Trophoblast cell (in vitro differentiated cells and primary cell): ENCODE measurements around the gene UBN1.
A peak's percentile ranks its signal among the peaks of the same experiment; 100 is the strongest.

Experiments used
- DNase-seq, 2 donors: peaks; one replicate each; pipeline ENCODE4 v3.0.0-alpha.2; 2016
- H2AFZ ChIP-seq: 2 replicates; pipeline ENCODE4 v1.6.1; 2013; ENCODE audit warnings: low read length, moderate library complexity, mild to moderate bottlenecking; ENCODE audit not compliant: insufficient read depth, poor library complexity
- H2AK5ac ChIP-seq: 2 replicates; pipeline ENCODE4 v1.6.1; 2013; ENCODE audit warnings: mild to moderate bottlenecking, low read length
- H2BK120ac ChIP-seq: 2 replicates; pipeline ENCODE4 v1.6.1; 2013; ENCODE audit warnings: low read length, mild to moderate bottlenecking, moderate library complexity; ENCODE audit not compliant: insufficient read depth, poor library complexity
- H2BK12ac ChIP-seq: 2 replicates; pipeline ENCODE4 v1.6.1; 2013; ENCODE audit warnings: mild to moderate bottlenecking, low read length, moderate library complexity
- H2BK5ac ChIP-seq: 2 replicates; pipeline ENCODE4 v1.6.1; 2013; ENCODE audit warnings: low read length, low read depth, moderate library complexity, mild to moderate bottlenecking; ENCODE audit not compliant: poor library complexity
- H3K14ac ChIP-seq: 2 replicates; pipeline ENCODE4 v1.6.1; 2013; ENCODE audit warnings: mild to moderate bottlenecking, low read length
- H3K18ac ChIP-seq: 2 replicates; pipeline ENCODE4 v1.6.1; 2013; ENCODE audit warnings: mild to moderate bottlenecking, low read length
- H3K23ac ChIP-seq: 2 replicates; pipeline ENCODE4 v1.6.1; 2013; ENCODE audit warnings: low read length
- H3K27ac ChIP-seq: 2 replicates; pipeline ENCODE4 v1.5.1; 2013; ENCODE audit warnings: low read depth, mild to moderate bottlenecking, inconsistent platforms, low read length, moderate library complexity
- H3K27me3 ChIP-seq: 2 replicates; pipeline ENCODE4 v1.6.1; 2013; ENCODE audit warnings: inconsistent platforms, mild to moderate bottlenecking, low read length, moderate library complexity; ENCODE audit not compliant: insufficient read depth
- H3K36me3 ChIP-seq, 2 experiments: 1 replicate in 1 of 2; 2 replicates in 1 of 2; pipeline ENCODE4 v1.6.1; 2013; ENCODE audit warnings: low read length in 2 of 2, mild to moderate bottlenecking in 2 of 2, moderate library complexity in 1 of 2; ENCODE audit not compliant: insufficient read depth in 2 of 2, control insufficient read depth in 1 of 2
- H3K4ac ChIP-seq: 2 replicates; pipeline ENCODE4 v1.6.1; 2013; ENCODE audit warnings: low read depth, mild to moderate bottlenecking, low read length, moderate library complexity
- H3K4me1 ChIP-seq, 2 experiments: 1 replicate in 1 of 2; 2 replicates in 1 of 2; pipeline ENCODE4 v1.6.1; 2013; ENCODE audit warnings: low read length in 2 of 2, mild to moderate bottlenecking in 2 of 2, moderate library complexity in 1 of 2; ENCODE audit not compliant: insufficient read depth in 2 of 2, control insufficient read depth in 1 of 2
- H3K4me2 ChIP-seq: 2 replicates; pipeline ENCODE4 v1.6.1; 2013; ENCODE audit warnings: inconsistent platforms, mild to moderate bottlenecking, low read length, moderate library complexity
- H3K4me3 ChIP-seq: 2 replicates; pipeline ENCODE4 v1.5.1; 2013; ENCODE audit warnings: mild to moderate bottlenecking, low read depth, low read length, inconsistent platforms
- H3K79me1 ChIP-seq: one replicate; pipeline ENCODE4 v1.6.1; 2013; ENCODE audit warnings: low read length
- H3K79me2 ChIP-seq: 2 replicates; pipeline ENCODE4 v1.6.1; 2013; ENCODE audit warnings: low read length, mild to moderate bottlenecking; ENCODE audit not compliant: control insufficient read depth, insufficient read depth, poor library complexity
- H3K9ac ChIP-seq: 2 replicates; pipeline ENCODE4 v1.6.1; 2013; ENCODE audit warnings: mild to moderate bottlenecking, low read length
- H3K9me3 ChIP-seq: 2 replicates; pipeline ENCODE4 v1.6.1; 2013; ENCODE audit warnings: low read depth, mild to moderate bottlenecking, control low read depth, inconsistent platforms, low read length; ENCODE audit not compliant: insufficient read depth
- H4K12ac ChIP-seq: 2 replicates; pipeline ENCODE4 v1.6.1; 2013; ENCODE audit warnings: low read depth, mild to moderate bottlenecking, low read length, moderate library complexity
- H4K8ac ChIP-seq: 2 replicates; pipeline ENCODE4 v1.6.1; 2013; ENCODE audit warnings: low read depth, mild to moderate bottlenecking, low read length, moderate library complexity
- H4K91ac ChIP-seq: one replicate; pipeline ENCODE4 v1.6.1; 2013; ENCODE audit warnings: low read depth, mild to moderate bottlenecking, low read length, moderate library complexity
- WGBS: extraction: QIAGEN DNeasy Blood & Tissue Kit; methylation state at CpG from one replicate; pipeline ENCODE4 v1.1.7; 2013; ENCODE audit warnings: missing lambda C conversion rate; ENCODE audit not compliant: insufficient read length, insufficient coverage; ENCODE audit errors: extremely low coverage; 5-methylcytosine and 5-hydroxymethylcytosine counted together

Gene UBN1

GRCh38 chr16:4814046-4814445, 33.2 kb upstream of the UBN1 start:
- Histone ChIP-seq H3K27me3 (no peaks in the 10 kb centered on the region), H2BK5ac (no peak overlapping the region), H3K18ac (no peak overlapping the region), H2AFZ (no peak overlapping the region), H3K14ac (no peak overlapping the region), H3K79me2 (no peaks in the 10 kb centered on the region), H3K23ac (no peak overlapping the region), H3K4ac (no peak overlapping the region), H3K9ac (no peak overlapping the region), H2AK5ac (no peak overlapping the region), H3K36me3 (peaks cover 60 to 67% of the 10 kb centered on the region in 2 experiments), H3K27ac (no peak overlapping the region), H4K91ac (no peak overlapping the region), H3K9me3 (peaks cover 4% of the 10 kb centered on the region), H2BK12ac (no peak overlapping the region), H3K4me3 (no peak overlapping the region), H3K4me1 (no peaks in the 10 kb centered on the region), H4K8ac (no peak overlapping the region), H3K79me1 (no peaks in the 10 kb centered on the region), H2BK120ac (no peak overlapping the region), H4K12ac (no peak overlapping the region), H3K4me2 (no peak overlapping the region)
- no peak for DNase-seq

- Histone ChIP-seq H3K23ac (no peak overlapping the region), H3K79me2 (no peaks in the 10 kb centered on the region)
- WGBS = no CpG with 5 or more reads among the region's 16 CpGs
These were observed 32.6 kb upstream of the UBN1 start for GRCh38 chr16:4814542-4815173.

GRCh38 chr16:4820652-4821051, 26.6 kb upstream of the UBN1 start:
- H2BK120ac ChIP-seq = no peak overlapping the region
- no peak for DNase-seq
- H3K14ac ChIP-seq = no peak overlapping the region
- H3K4me1 ChIP-seq = no peaks in the 10 kb centered on the region
- H3K9ac ChIP-seq = no peak overlapping the region
- no peak overlapping the region for H2AFZ ChIP-seq
- no peak overlapping the region for H3K4me2 ChIP-seq
- no peak overlapping the region for H2AK5ac ChIP-seq
- no peak overlapping the region for H3K27ac ChIP-seq
- H3K9me3 ChIP-seq = peaks cover 4% of the 10 kb centered on the region
- H3K23ac ChIP-seq = no peak overlapping the region
- no peaks in the 10 kb centered on the region for H3K79me2 ChIP-seq
- no peak overlapping the region for H4K12ac ChIP-seq
- no peak overlapping the region for H2BK12ac ChIP-seq
- no peak overlapping the region for H3K4ac ChIP-seq
- no peak overlapping the region for H3K18ac ChIP-seq
- no peaks in the 10 kb centered on the region for H3K27me3 ChIP-seq
- no peak overlapping the region for H4K8ac ChIP-seq
- peaks cover 52 to 64% of the 10 kb centered on the region in 2 experiments for H3K36me3 ChIP-seq
- no peaks in the 10 kb centered on the region for H3K79me1 ChIP-seq
- WGBS = no CpG with 5 or more reads among the region's 6 CpGs
- no peak overlapping the region for H4K91ac ChIP-seq
- no peak overlapping the region for H3K4me3 ChIP-seq
- H2BK5ac ChIP-seq = no peak overlapping the region

More at GRCh38 chr16:4814542-4815173, 32.6 kb upstream of the UBN1 start:
- Histone ChIP-seq H2AK5ac (no peak overlapping the region), H3K9me3 (peaks cover 4% of the 10 kb centered on the region), H4K91ac (no peak overlapping the region), H4K12ac (no peak overlapping the region), H3K4me3 (no peak overlapping the region), H4K8ac (no peak overlapping the region), H3K4me1 (no peaks in the 10 kb centered on the region), H3K18ac (no peak overlapping the region), H2BK120ac (no peak overlapping the region), H2AFZ (no peak overlapping the region), H3K14ac (no peak overlapping the region), H3K27me3 (no peaks in the 10 kb centered on the region), H2BK5ac (no peak overlapping the region), H2BK12ac (no peak overlapping the region), H3K4me2 (no peak overlapping the region), H3K4ac (no peak overlapping the region), H3K9ac (no peak overlapping the region), H3K27ac (no peak overlapping the region), H3K36me3 (peaks cover 58 to 67% of the 10 kb centered on the region in 2 experiments), H3K79me1 (no peaks in the 10 kb centered on the region)
- DNase-seq = peak in 1 of 2 donors; percentile 15

GRCh38 chr16:4825196-4825595, 22.1 kb upstream of the UBN1 start:
- no peak overlapping the region for H3K18ac ChIP-seq
- no peak overlapping the region for H3K23ac ChIP-seq
- H3K79me1 ChIP-seq = no peaks in the 10 kb centered on the region
- H2BK5ac ChIP-seq = no peak overlapping the region
- H3K4me3 ChIP-seq = no peak overlapping the region
- no peak overlapping the region for H4K91ac ChIP-seq
- peaks cover 52 to 72% of the 10 kb centered on the region in 2 experiments for H3K36me3 ChIP-seq
- no peak overlapping the region for H3K9ac ChIP-seq
- H3K14ac ChIP-seq = no peak overlapping the region
- H2BK120ac ChIP-seq = no peak overlapping the region
- H3K79me2 ChIP-seq = no peaks in the 10 kb centered on the region
- no CpG with 5 or more reads among the region's 8 CpGs for WGBS
- H3K4me1 ChIP-seq = peaks cover 2 to 4% of the 10 kb centered on the region in 2 experiments
- no peak overlapping the region for H3K4ac ChIP-seq
- H3K27me3 ChIP-seq = no peaks in the 10 kb centered on the region
- H2BK12ac ChIP-seq = no peak overlapping the region
- no peak overlapping the region for H4K8ac ChIP-seq
- no peak overlapping the region for H2AK5ac ChIP-seq
- DNase-seq = no peak
- H2AFZ ChIP-seq = no peak overlapping the region
- no peak overlapping the region for H3K27ac ChIP-seq
- H3K4me2 ChIP-seq = no peak overlapping the region
- H3K9me3 ChIP-seq = no peaks in the 10 kb centered on the region
- no peak overlapping the region for H4K12ac ChIP-seq
